Posterior cingulate gyrus (tissue), 11 donors: ENCODE measurements around the gene LRRC14B.
A peak's percentile ranks its signal among the peaks of the same experiment; 100 is the strongest.
"Not testable (repeated sequence)": the region's sequence is repeated elsewhere in the genome, so short reads cannot be mapped to it uniquely, and the experiment has no call there.

Experiments used
- DNase-seq, 10 donors: peaks; one replicate each; pipeline versions ENCODE4 v3.0.0 to v3.0.0-alpha.2; 2020 to 2021; ENCODE audit warnings: mixed read lengths in 3 of 10
- intact Hi-C: fragments of 100-400 bp; cut with DNase I; formaldehyde crosslinking; loops from one replicate; pipeline ENCODE4 v1.15.1; 2023

Gene LRRC14B

DNA sequence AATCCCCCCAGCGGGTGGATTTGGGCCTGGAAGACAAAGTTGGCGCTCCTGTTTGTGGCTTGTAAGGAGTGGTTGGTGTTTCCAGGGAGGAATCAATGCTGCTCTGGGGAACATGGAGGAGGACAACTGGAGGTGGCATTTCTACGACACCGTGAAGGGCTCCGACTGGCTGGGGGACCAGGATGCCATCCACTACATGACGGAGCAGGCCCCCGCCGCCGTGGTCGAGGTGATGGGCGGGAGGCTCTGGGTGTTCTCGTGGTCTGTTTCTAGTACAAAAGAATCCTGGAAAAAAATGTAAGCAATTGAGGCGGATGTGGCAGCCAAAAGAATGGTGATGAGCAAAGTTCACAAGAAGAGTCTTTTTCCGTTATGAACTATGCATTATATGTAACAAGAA, 34.0 kb downstream of the LRRC14B start:
- intact Hi-C loops: no loop called here
- no peak for DNase-seq

DNA sequence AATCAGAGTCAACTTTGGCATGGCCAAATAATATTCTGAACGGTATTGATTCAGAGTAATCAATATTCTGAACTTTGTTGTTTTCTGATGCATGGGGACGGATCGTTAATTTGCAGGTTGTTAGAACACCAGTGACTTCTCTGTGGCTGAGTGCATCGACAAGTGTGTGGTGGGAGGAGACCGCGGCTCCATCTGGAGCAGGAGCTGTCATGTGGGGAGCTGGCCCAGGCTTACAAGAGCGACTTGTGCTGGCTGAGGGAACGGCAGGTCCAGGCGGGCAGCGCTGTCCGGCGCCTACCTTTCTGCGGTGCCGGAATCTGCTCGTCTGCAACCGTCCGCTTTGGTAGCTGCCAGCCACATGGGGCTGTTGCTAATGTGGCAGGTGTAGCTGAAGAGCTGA, 36.1 kb downstream of the LRRC14B start:
- DNase-seq: peak in 6 of 10 donors; percentile 33 to 92 (median 42)
- intact Hi-C loops: not testable (repeated sequence)

DNA sequence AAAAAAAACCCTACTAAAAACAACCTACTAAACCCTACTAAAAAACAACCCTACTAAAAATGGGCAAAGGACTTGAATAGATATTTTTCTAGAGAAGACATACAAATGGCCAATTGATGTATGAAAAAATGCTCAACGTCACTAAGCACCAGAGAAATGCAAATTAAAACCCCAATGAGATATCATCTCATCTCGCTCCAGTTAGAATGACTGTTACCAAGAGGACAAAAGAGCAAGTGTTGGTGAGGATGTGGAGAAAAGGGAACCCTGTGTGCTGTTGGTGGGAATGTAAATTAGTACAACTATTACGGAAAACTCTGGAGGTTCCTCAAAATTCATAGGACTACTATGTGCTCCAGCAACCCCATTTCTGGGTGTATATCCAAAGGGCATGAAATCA, 37.6 kb downstream of the LRRC14B start:
- intact Hi-C loops: no loop called here
- DNase-seq: no peak

DNA sequence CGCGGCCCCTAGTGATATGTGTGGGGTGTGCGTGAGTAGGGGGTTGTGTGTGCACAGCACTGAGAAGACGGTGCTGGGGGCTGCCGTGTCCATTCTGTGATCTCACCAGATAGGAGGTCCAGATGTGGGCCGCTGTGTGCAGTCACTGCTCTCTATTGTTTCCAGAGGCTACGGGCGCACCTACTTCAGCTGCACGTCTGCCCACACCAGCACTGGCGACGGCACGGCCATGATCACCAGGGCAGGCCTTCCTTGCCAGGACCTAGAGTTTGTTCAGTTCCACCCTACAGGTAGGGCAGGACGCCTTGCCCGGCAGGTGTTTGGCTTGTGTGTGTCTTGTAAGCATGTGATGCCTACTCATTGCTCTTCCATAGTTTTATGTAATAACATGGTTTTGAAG, 39.4 kb downstream of the LRRC14B start:
- no peak for DNase-seq
- intact Hi-C loops: no loop called here

DNA sequence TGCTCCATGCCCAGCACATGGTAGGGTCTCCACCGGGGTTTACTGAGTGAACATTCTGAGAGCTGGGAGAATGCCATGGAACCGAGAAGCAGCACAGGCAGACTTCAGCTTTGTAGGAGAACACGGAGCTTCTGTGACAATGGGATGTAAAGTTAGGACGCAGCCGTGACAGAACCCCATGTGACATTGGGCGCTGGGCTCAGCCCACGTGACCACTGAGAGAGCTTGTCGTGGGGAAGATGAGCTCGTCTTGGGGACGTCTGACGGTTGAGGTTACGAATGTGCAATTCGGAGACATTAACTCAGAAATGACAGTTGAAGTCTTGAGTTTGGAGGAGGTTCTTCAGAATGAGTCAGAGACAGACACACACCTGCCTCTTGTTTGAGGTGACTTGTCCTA, 40.4 kb downstream of the LRRC14B start:
- intact Hi-C loops: no loop called here
- peak in 3 of 10 donors; percentile 38 to 86 (median 51) for DNase-seq

DNA sequence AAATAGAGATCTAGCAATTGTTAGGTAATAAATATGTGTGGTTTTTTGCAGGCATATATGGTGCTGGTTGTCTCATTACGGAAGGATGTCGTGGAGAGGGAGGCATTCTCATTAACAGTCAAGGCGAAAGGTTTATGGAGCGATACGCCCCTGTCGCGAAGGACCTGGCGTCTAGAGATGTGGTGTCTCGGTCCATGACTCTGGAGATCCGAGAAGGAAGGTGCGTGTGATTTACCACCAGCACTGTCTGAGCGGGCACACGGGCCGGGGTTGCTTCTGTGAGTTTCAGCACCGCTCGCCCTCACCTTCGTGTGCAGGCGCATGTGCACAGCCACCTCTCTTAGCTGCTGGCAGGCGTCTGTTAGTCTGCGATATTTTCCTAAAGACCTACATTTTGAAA, 42.1 kb downstream of the LRRC14B start:
- intact Hi-C loops, DNase-seq: not testable (repeated sequence)

DNA sequence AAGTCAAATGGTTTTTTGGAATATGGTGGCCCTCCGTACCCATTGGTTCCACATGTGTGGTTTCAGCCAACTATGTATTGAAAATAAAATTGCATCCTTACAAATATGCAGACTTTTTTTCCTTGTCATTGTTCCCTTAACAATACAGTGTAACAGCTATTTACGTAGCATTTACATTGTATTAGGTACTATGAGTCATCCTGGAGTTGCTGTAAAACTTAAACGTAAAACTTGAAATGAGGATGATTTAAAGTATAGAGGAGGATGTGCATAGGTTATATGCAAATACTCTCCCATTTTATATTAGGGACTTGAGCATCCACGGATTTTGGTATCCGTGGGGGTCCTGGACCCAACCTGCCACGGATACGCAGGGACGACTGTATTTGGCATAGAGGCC, 43.2 kb downstream of the LRRC14B start:
- intact Hi-C loops: no loop called here
- no peak for DNase-seq

DNA sequence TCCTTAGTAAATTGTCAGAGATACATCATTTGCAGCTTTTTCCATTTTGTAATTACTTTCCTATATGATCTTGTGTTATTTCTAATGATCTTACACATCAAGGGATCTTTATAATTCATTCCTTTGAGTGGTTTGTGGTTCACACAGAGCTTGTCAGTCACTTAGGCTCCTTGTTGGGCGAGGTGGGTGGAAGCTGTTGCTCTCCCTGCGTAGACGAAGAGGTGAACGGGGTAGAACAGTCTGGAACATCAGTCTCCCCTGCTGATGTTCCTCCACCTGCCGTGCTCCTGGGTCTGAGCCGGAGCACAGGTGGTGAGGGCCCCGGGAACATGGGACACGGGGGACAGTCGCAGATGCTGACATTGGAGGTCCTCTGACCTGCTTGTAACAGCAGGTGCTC, 44.2 kb downstream of the LRRC14B start:
- DNase-seq, intact Hi-C loops: not testable (repeated sequence)

- DNase-seq: peak in 8 of 10 donors; percentile 43 to 94 (median 71)
- intact Hi-C loops: not testable (repeated sequence)
These were observed 46.6 kb downstream of the LRRC14B start for GRCh38 chr5:237931-238330.

GRCh38 chr5:240550-240949, 49.3 kb downstream of the LRRC14B start:
- DNase-seq, intact Hi-C loops: not testable (repeated sequence)

- DNase-seq, intact Hi-C loops: not testable (repeated sequence)
These were observed 49.9 kb downstream of the LRRC14B start for GRCh38 chr5:241045-241669.

GRCh38 chr5:243683-244367, 52.5 kb downstream of the LRRC14B start:
- intact Hi-C loops, DNase-seq: not testable (repeated sequence)

- DNase-seq, intact Hi-C loops: not testable (repeated sequence)
These were observed 54.4 kb downstream of the LRRC14B start for GRCh38 chr5:245717-246116.
